ENCODE results near the gene SPSB4.

The SPSB4 gene

DNA sequence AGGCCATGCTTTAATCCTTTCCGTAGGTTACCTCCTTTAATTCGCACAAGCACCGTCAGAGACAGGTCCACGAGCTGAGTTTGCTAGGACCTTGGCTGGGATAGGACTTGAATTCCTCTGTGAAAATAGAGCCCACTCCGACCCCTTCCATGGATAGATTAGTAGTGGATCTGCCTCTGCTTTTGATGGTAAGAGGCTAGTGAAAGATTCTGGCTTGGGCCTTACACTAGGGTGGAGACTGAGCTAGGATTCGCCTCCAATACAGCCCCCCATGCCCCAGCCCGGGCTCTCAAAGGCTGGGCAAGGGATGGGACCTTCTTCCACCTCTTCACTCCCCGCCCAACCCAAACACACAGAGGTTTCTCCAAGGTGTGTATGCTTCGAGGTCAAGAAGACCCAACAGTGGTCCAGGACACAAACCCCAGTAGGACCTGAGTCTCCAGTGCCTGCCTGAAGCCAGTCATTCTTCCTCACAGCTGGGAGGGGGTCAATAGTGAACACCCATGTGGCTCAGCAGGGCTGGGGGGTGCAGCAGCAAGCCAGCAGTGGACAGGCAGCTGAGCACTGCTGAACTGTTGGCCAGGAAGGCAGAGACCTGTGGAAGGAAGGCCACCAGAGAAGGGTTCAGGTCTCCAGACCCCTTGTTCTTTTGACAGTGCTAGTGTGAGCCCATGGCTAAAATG is 75.7 kb downstream of the SPSB4 start:
- H3K27me3 ChIP-seq (ENCODE audit: insufficient read depth, poor library complexity, severe bottlenecking) = peaks cover 4% of the 10 kb centered on the region
- no peak overlapping the region for H3K4me3 ChIP-seq (ENCODE audit: severe bottlenecking)
- no peak overlapping the region for H3K27ac ChIP-seq (ENCODE audit: poor library complexity, severe bottlenecking)
- no peak for TF ChIP-seq CTCF (IDR thresholded peaks at IDR 0.05; ENCODE audit: poor library complexity, severe bottlenecking)
- H3K9me3 ChIP-seq (ENCODE audit: severe bottlenecking) = no peaks in the 10 kb centered on the region
- DNase-seq (ENCODE audit: low spot score) = no peak
- ATAC-seq (ENCODE audit: low read depth) = no peak
- no peaks in the 10 kb centered on the region for H3K36me3 ChIP-seq (ENCODE audit: low read depth)
- no peaks in the 10 kb centered on the region for H3K4me1 ChIP-seq (ENCODE audit: insufficient read depth, poor library complexity, severe bottlenecking)

- DNase-seq (ENCODE audit: low spot score) (no peak), ATAC-seq (ENCODE audit: low read depth) (no peak)
- TF ChIP-seq CTCF (IDR thresholded peaks at IDR 0.05; ENCODE audit: poor library complexity, severe bottlenecking) = no peak
- no peaks in the 10 kb centered on the region for H3K4me1 ChIP-seq (ENCODE audit: insufficient read depth, poor library complexity, severe bottlenecking)
- peaks cover 4% of the 10 kb centered on the region for H3K27me3 ChIP-seq (ENCODE audit: insufficient read depth, poor library complexity, severe bottlenecking)
- no peaks in the 10 kb centered on the region for H3K9me3 ChIP-seq (ENCODE audit: severe bottlenecking)
- no peak overlapping the region for H3K27ac ChIP-seq (ENCODE audit: poor library complexity, severe bottlenecking)
- H3K4me3 ChIP-seq (ENCODE audit: severe bottlenecking) = no peak overlapping the region
- H3K36me3 ChIP-seq (ENCODE audit: low read depth) = no peaks in the 10 kb centered on the region
Observed at GRCh38 chr3:141127344-141128125, 76.4 kb downstream of the SPSB4 start.

GRCh38 chr3:141128126-141128777 is 77.1 kb downstream of the SPSB4 start:
- ATAC-seq (ENCODE audit: low read depth) (no peak), DNase-seq (ENCODE audit: low spot score) (no peak)
- no peak for TF ChIP-seq CTCF (IDR thresholded peaks at IDR 0.05; ENCODE audit: poor library complexity, severe bottlenecking)
- H3K4me1 ChIP-seq (ENCODE audit: insufficient read depth, poor library complexity, severe bottlenecking) = no peaks in the 10 kb centered on the region
- H3K36me3 ChIP-seq (ENCODE audit: low read depth) = no peaks in the 10 kb centered on the region
- H3K27me3 ChIP-seq (ENCODE audit: insufficient read depth, poor library complexity, severe bottlenecking) = peaks cover 4% of the 10 kb centered on the region
- H3K4me3 ChIP-seq (ENCODE audit: severe bottlenecking) = no peak overlapping the region
- no peaks in the 10 kb centered on the region for H3K9me3 ChIP-seq (ENCODE audit: severe bottlenecking)
- no peak overlapping the region for H3K27ac ChIP-seq (ENCODE audit: poor library complexity, severe bottlenecking)

GRCh38 chr3:141129049-141129448 is 77.9 kb downstream of the SPSB4 start:
- H3K36me3 ChIP-seq (ENCODE audit: low read depth) = no peaks in the 10 kb centered on the region

More at GRCh38 chr3:141129049-141129448, 77.9 kb downstream of the SPSB4 start:
- Histone ChIP-seq H3K4me3 (ENCODE audit: severe bottlenecking) (no peak overlapping the region), H3K27me3 (ENCODE audit: insufficient read depth, poor library complexity, severe bottlenecking) (no peaks in the 10 kb centered on the region), H3K4me1 (ENCODE audit: insufficient read depth, poor library complexity, severe bottlenecking) (no peaks in the 10 kb centered on the region), H3K9me3 (ENCODE audit: severe bottlenecking) (no peaks in the 10 kb centered on the region), H3K27ac (ENCODE audit: poor library complexity, severe bottlenecking) (no peak overlapping the region)
- no peak for TF ChIP-seq CTCF (IDR thresholded peaks at IDR 0.05; ENCODE audit: poor library complexity, severe bottlenecking)
- no peak for DNase-seq (ENCODE audit: low spot score)
- ATAC-seq (ENCODE audit: low read depth) = no peak

Data from RWPE2 (cell line).